DOHH2 (cell line): Measurements from ENCODE around the gene RHBDF2.

Experiments
- H3F3A ChIP-seq: fragments of 200-600 bp; sonication (generic), shearing (Covaris generic); 2 replicates; pipeline ENCODE4 v1.6.0; 2016; ENCODE audit warnings: antibody characterized with exemption, mild to moderate bottlenecking; ENCODE audit not compliant: control insufficient read depth, insufficient read depth
- H3K27ac ChIP-seq: fragments of 200-600 bp; sonication (generic); 2 replicates; pipeline ENCODE4 v1.5.1; 2014; ENCODE audit warnings: low read depth, mild to moderate bottlenecking, low read length, moderate library complexity
- H3K27me3 ChIP-seq: fragments of 200-600 bp; sonication (generic); 2 replicates; pipeline ENCODE4 v1.6.1; 2014; ENCODE audit warnings: mild to moderate bottlenecking, low read length, mixed read lengths; ENCODE audit not compliant: control insufficient read depth
- H3K36me3 ChIP-seq: fragments of 200-600 bp; sonication (generic); 2 replicates; pipeline ENCODE4 v1.6.1; 2014; ENCODE audit warnings: mild to moderate bottlenecking, low read length, moderate library complexity, mixed read lengths; ENCODE audit not compliant: control insufficient read depth
- H3K4me1 ChIP-seq: fragments of 200-600 bp; sonication (generic); 2 replicates; pipeline ENCODE4 v1.6.1; 2014; ENCODE audit warnings: mild to moderate bottlenecking, low read length, mixed read lengths; ENCODE audit not compliant: control insufficient read depth
- H3K4me2 ChIP-seq: fragments of 200-600 bp; sonication (generic); 2 replicates; pipeline ENCODE4 v1.6.0; 2014; ENCODE audit warnings: mild to moderate bottlenecking, low read length, moderate library complexity
- H3K4me3 ChIP-seq: fragments of 200-600 bp; sonication (generic); 2 replicates; pipeline ENCODE4 v1.5.1; 2014; ENCODE audit warnings: mild to moderate bottlenecking, low read length, mixed read lengths
- H3K79me2 ChIP-seq: fragments of 200-600 bp; sonication (generic); 2 replicates; pipeline ENCODE4 v1.6.1; 2014; ENCODE audit warnings: mild to moderate bottlenecking, low read length, mixed read lengths; ENCODE audit not compliant: control insufficient read depth
- H3K9me2 ChIP-seq: fragments of 200-600 bp; sonication (generic); replicated peaks from 2 replicates; pipeline ENCODE4 v1.6.1; 2014; ENCODE audit warnings: mild to moderate bottlenecking, low read length, mixed read lengths; ENCODE audit not compliant: control insufficient read depth
- H3K9me3 ChIP-seq: fragments of 200-600 bp; sonication (generic); 2 replicates; pipeline ENCODE4 v1.6.1; 2014; ENCODE audit warnings: antibody characterized with exemption, low read length, mixed read lengths; ENCODE audit not compliant: control insufficient read depth, insufficient read depth
- H4K20me1 ChIP-seq: fragments of 200-600 bp; sonication (generic); 2 replicates; pipeline ENCODE4 v1.6.0; 2014; ENCODE audit warnings: low read depth, mild to moderate bottlenecking, antibody characterized with exemption, low read length, moderate library complexity; ENCODE audit not compliant: control insufficient read depth, insufficient read depth
- EZH2phosphoT487 ChIP-seq: fragments of 200-600 bp; sonication (generic); IDR thresholded peaks from 2 replicates; pipeline ENCODE4 v1.6.1; 2017; ENCODE audit warnings: borderline replicate concordance, mild to moderate bottlenecking, antibody characterized with exemption, low read length, moderate library complexity, mixed read lengths
- TF ChIP-seq, protein P1 (sequence below): fragments of 200-600 bp; sonication (generic); IDR thresholded peaks from one replicate; pipeline ENCODE4 v1.5.1; 2014; ENCODE audit warnings: antibody characterized with exemption, mild to moderate bottlenecking, low read depth, low read length; ENCODE audit not compliant: poor library complexity, severe bottlenecking

The RHBDF2 gene

DNA sequence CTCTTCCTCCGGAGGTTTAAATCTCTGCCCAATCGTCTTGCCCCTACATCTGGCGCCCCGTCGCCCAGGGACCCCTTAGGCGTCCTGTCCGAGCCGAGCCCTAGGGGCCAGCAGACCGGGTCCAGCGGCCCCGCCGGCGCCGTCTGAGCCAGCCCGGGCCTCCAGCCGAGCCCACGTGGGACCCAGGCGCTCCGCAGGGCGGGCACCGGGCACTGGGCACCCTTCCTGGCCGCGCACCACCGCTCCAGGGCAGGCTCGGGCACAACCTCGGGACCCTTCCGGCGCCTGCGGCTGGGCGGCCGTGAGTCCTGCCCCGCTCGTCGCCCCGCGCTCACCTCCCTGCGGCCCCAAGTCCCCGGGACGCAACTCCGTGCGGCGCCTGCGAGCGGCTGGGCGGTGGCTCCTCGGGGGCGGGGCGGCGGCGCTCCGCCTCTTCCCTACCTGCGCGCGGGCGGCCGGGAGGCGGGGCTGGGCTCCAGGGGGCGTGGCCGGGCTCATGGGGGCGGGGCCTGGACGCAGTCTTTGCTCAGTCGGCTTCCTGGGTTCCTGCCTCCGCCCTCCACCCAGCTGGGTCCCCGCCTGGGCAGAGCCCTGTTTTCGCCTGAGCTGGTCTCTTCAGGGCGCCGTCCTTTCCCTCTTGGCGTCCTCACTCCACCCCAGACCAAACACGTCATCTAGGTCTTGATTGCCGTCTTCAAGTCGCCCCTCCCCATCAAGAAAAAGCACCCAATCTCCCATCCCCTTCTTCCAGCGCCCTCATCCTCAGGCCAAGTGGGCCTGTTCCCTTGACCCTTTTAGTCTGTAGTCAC, at the start of gene RHBDF2:
Gene RHBDF2, minus strand, starts transcription at position 406 of the 809 bp plus-strand sequence. CDS start 19,899 bp downstream, outside the sequence.
- Histone ChIP-seq H3K4me2 (peak within 1 kb of the TSS; percentile 92), H3K9me2 (no peaks in the 10 kb centered on the region), H3K79me2 (peaks cover 45% of the 10 kb centered on the region), H3K36me3 (peaks cover 25% of the 10 kb centered on the region), H3K27me3 (no peaks in the 10 kb centered on the region), H3K4me1 (peaks cover 62% of the 10 kb centered on the region), H4K20me1 (no peaks in the 10 kb centered on the region), H3K9me3 (no peaks in the 10 kb centered on the region), H3K27ac (peak within 1 kb of the TSS; percentile 24), H3K4me3 (peak within 1 kb of the TSS; percentile 95), H3F3A (peaks cover 3% of the 10 kb centered on the region)
- TF ChIP-seq, protein P1, sequence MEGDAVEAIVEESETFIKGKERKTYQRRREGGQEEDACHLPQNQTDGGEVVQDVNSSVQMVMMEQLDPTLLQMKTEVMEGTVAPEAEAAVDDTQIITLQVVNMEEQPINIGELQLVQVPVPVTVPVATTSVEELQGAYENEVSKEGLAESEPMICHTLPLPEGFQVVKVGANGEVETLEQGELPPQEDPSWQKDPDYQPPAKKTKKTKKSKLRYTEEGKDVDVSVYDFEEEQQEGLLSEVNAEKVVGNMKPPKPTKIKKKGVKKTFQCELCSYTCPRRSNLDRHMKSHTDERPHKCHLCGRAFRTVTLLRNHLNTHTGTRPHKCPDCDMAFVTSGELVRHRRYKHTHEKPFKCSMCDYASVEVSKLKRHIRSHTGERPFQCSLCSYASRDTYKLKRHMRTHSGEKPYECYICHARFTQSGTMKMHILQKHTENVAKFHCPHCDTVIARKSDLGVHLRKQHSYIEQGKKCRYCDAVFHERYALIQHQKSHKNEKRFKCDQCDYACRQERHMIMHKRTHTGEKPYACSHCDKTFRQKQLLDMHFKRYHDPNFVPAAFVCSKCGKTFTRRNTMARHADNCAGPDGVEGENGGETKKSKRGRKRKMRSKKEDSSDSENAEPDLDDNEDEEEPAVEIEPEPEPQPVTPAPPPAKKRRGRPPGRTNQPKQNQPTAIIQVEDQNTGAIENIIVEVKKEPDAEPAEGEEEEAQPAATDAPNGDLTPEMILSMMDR = no peak
- TF ChIP-seq EZH2phosphoT487 = no peak

- Histone ChIP-seq H4K20me1 (no peaks in the 10 kb centered on the region), H3K27ac (no peak overlapping the region), H3K4me1 (peaks cover 16% of the 10 kb centered on the region), H3K36me3 (no peaks in the 10 kb centered on the region), H3K4me2 (no peak overlapping the region), H3K27me3 (peaks cover 14% of the 10 kb centered on the region), H3K4me3 (no peak overlapping the region), H3K9me3 (no peaks in the 10 kb centered on the region), H3K79me2 (no peaks in the 10 kb centered on the region), H3F3A (no peaks in the 10 kb centered on the region), H3K9me2 (no peaks in the 10 kb centered on the region)
- TF ChIP-seq, protein P1 = no peak
- TF ChIP-seq EZH2phosphoT487 = no peak
Observed at GRCh38 chr17:76549539-76549938, 48.3 kb upstream of the RHBDF2 start.

GRCh38 chr17:76549215-76549518, 47.9 kb upstream of the RHBDF2 start:
- Histone ChIP-seq H3K4me3 (no peak overlapping the region), H3K4me1 (peaks cover 15% of the 10 kb centered on the region), H3K9me3 (no peaks in the 10 kb centered on the region), H3K36me3 (no peaks in the 10 kb centered on the region), H3K4me2 (no peak overlapping the region), H3K27me3 (peaks cover 17% of the 10 kb centered on the region), H3K9me2 (no peaks in the 10 kb centered on the region), H3K27ac (no peak overlapping the region), H3K79me2 (no peaks in the 10 kb centered on the region), H4K20me1 (no peaks in the 10 kb centered on the region), H3F3A (no peaks in the 10 kb centered on the region)
- TF ChIP-seq, protein P1 = no peak
- TF ChIP-seq EZH2phosphoT487 = no peak
